Mammary epithelial cell (primary cell): ENCODE results near the gene ENPEP.

Source experiments
- CTCF ChIP-seq, 2 donors: IDR thresholded peaks in 1 of 2; conservative IDR thresholded peaks in 1 of 2; 2 replicates each; pipeline ENCODE4 v1.5.1; 2011 to 2012; ENCODE audit warnings: inconsistent platforms in 2 of 2, low read length in 2 of 2, mild to moderate bottlenecking in 2 of 2, control low read depth in 1 of 2, low read depth in 1 of 2; ENCODE audit not compliant: insufficient read depth in 1 of 2; ENCODE audit errors: extremely low read depth in 1 of 2
- EZH2 ChIP-seq: IDR thresholded peaks from 2 replicates; pipeline ENCODE4 v1.6.1; 2012; ENCODE audit warnings: low read length, inconsistent platforms, borderline replicate concordance

- peak in 1 of 2 donors; percentile 11 for TF ChIP-seq CTCF (conservative IDR thresholded peaks at IDR 0.05 in 1 of 2, IDR thresholded peaks at IDR 0.05 in 1 of 2; ENCODE audit: extremely low read depth in 1 of 2, insufficient read depth in 1 of 2, low read depth in 1 of 2, low read length in 2 of 2)
- TF ChIP-seq EZH2, result no peak
Measured at GRCh38 chr4:110480031-110480549, 4.1 kb downstream of the ENPEP start.
